ENCODE data around the gene GLRA3.

DNA sequence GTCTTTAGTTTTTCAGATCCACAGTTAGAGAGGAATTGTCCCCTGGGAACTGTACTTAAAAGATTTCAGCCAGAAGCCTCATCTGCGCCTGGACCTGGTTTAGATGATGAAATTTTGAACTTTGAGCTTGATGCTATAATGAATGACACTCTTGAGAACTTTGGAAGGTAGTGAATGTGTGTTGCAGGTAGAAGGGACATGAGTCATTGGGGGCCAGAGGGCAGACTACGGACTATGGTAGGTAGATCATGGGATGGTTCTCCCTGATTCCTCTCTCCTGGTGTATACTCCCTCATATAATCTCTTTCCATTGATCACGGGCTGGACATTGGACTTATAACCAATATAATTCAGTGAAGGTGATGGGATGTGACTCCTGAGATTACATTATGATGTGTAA, 38.9 kb upstream of the GLRA3 start:
- TF ChIP-seq CTCF (IDR thresholded peaks at IDR 0.05): no peak
- TF ChIP-seq POLR2A (IDR thresholded peaks at IDR 0.05): no peak
- TF ChIP-seq EP300 (IDR thresholded peaks at IDR 0.05): no peak

Measured in tibial nerve (tissue), 4 donors.